SK-N-SH (cell line): ENCODE results near the gene ISM1.

Experiments
- ELF1 ChIP-seq: IDR thresholded peaks from 2 replicates; pipeline ENCODE4 v1.4.0; 2012
- EP300 ChIP-seq, 2 experiments: IDR thresholded peaks; 2 replicates each; pipeline versions ENCODE4 v1.4.0 to v1.6.1; 2012; ENCODE audit warnings: borderline replicate concordance in 1 of 2, low read depth in 1 of 2, low read length in 1 of 2
- MAX ChIP-seq: IDR thresholded peaks from 2 replicates; pipeline ENCODE4 v1.4.0; 2012; ENCODE audit warnings: low read depth
- MXI1 ChIP-seq: IDR thresholded peaks from 2 replicates; pipeline ENCODE4 v1.6.1; 2012; ENCODE audit warnings: mild to moderate bottlenecking, low read depth, low read length, improper control_type of control experiment
- TF ChIP-seq, protein P1 (sequence below): fragments of 200-600 bp; sonication (generic); IDR thresholded peaks from 2 replicates; pipeline ENCODE4 v1.6.1; 2017; ENCODE audit warnings: antibody characterized with exemption, mild to moderate bottlenecking, moderate library complexity

GRCh38 chr20:13232999-13233398 lies 11.9 kb downstream of the ISM1 start:
- TF ChIP-seq, protein P1, sequence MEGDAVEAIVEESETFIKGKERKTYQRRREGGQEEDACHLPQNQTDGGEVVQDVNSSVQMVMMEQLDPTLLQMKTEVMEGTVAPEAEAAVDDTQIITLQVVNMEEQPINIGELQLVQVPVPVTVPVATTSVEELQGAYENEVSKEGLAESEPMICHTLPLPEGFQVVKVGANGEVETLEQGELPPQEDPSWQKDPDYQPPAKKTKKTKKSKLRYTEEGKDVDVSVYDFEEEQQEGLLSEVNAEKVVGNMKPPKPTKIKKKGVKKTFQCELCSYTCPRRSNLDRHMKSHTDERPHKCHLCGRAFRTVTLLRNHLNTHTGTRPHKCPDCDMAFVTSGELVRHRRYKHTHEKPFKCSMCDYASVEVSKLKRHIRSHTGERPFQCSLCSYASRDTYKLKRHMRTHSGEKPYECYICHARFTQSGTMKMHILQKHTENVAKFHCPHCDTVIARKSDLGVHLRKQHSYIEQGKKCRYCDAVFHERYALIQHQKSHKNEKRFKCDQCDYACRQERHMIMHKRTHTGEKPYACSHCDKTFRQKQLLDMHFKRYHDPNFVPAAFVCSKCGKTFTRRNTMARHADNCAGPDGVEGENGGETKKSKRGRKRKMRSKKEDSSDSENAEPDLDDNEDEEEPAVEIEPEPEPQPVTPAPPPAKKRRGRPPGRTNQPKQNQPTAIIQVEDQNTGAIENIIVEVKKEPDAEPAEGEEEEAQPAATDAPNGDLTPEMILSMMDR: no peak
- TF ChIP-seq EP300 (IDR thresholded peaks at IDR 0.05; ENCODE audit: borderline replicate concordance in 1 of 2, low read depth in 1 of 2, low read length in 1 of 2) (no peak), MXI1 (no peak), ELF1 (no peak), MAX (no peak)
